GM19324 (cell line): ENCODE results near the gene NTN3.
A peak's percentile ranks its signal among the peaks of the same experiment; 100 is the strongest.
"Not testable (repeated sequence)": the region's sequence is repeated elsewhere in the genome, so short reads cannot be mapped to it uniquely, and the experiment has no call there.

Source experiments
- ATAC-seq: cut with Tn5 transposase; IDR thresholded peaks from one replicate; pipeline ENCODE4 v1.9.1; 2021; ENCODE audit warnings: mild to moderate bottlenecking, moderate library complexity; ENCODE audit not compliant: unreplicated experiment, low FRiP score

Gene NTN3

GRCh38 chr16:2471016-2471652, at the start of gene NTN3:
Gene NTN3, plus strand, starts transcription at chr16:2471297. Its CDS starts 405 bp downstream, at chr16:2471702.
- no peak for ATAC-seq

GRCh38 chr16:2422123-2422867, 48.8 kb upstream of the NTN3 start:
- ATAC-seq, result no peak

- no peak for ATAC-seq
Measured at GRCh38 chr16:2424061-2425007, 46.8 kb upstream of the NTN3 start.

- ATAC-seq, result no peak
Measured at GRCh38 chr16:2425008-2425518, 46.0 kb upstream of the NTN3 start.

GRCh38 chr16:2425825-2426430, 45.2 kb upstream of the NTN3 start:
- no peak for ATAC-seq

DNA sequence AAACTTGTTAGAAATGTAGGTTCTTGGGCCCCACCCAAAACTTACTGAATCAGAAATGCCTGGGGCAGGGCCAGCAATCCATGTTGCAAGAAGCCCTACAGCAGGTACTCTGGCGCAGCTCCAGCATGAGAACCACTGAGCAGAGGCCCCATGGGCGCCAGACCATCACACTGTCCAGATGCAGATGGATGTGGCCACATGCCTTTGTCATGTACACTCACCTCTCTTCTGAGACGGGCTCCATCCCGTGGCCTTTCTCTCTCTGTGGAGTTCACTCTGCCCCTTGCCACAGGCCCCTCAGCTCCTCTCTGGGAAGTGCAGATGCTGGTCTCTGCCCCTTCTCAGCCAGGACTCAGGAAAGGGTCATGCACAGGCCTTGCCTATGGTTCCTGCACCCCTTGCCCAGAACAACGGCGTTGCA, 44.1 kb upstream of the NTN3 start:
- ATAC-seq, result no peak

DNA sequence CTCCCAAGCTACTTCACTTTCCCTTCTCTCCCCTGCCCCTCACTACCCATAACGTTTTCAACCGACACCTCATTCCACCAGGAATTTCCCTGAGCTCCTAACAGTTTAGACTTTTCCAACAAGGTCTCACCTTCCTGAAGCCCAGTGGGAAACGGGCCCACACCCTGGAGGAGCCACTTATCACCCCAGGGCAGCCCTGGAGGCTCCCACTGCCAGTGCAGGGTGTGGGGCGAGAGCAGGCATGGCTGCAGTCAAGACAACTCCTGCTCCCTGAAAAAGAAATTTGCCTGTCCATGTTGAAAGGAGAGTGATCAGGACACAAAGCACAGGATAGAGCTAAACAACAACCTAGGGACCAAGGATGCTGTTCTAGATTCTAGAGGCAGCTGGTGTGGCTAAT, 43.6 kb upstream of the NTN3 start:
- ATAC-seq, result no peak

GRCh38 chr16:2428051-2428783, 42.9 kb upstream of the NTN3 start:
- ATAC-seq, result peak; percentile 5

- no peak for ATAC-seq
Measured at GRCh38 chr16:2428784-2429033, 42.4 kb upstream of the NTN3 start.

DNA sequence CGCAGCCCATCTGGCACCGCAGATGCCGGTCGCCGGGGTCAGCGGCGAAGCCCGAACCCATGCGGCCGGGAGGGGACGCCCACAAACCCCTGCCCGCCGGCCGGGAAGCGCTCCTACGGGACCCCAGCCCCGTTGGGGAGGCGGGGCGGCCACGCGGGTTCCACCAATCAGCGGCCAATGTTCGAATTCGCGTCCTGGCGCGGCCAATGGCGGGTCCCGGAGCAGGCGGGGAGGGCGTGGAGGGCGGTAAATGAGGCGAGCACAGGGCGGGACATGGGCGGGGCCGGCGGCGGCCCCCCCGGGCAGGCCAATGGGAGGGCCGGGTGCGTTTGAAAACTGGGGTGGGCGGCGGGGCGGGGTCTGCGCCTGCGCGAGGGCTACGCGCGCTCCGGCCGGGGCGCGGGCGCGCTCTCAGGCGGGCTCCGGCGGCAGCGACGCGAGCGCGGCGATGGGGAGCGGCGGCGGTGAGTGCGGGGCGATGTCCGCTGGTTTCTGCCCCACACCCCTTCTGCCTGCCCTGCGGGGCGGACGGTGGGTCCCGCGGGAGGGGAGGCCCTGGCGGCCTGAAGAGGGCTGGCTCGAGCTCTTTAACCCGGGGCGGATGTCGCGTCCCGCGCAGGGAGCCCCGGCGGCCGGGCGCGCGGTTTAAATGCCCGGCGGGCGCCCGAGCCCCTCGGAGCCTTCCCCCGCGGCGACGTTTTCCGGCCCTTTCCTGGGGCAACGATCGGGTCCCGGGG, 41.9 kb upstream of the NTN3 start, which contains the start of gene CCNF:
TSS of gene CCNF (plus strand) at position 414 of the 737 bp plus-strand sequence. CDS start at position 449, 35 bp downstream.
- peak; percentile 91 for ATAC-seq

DNA sequence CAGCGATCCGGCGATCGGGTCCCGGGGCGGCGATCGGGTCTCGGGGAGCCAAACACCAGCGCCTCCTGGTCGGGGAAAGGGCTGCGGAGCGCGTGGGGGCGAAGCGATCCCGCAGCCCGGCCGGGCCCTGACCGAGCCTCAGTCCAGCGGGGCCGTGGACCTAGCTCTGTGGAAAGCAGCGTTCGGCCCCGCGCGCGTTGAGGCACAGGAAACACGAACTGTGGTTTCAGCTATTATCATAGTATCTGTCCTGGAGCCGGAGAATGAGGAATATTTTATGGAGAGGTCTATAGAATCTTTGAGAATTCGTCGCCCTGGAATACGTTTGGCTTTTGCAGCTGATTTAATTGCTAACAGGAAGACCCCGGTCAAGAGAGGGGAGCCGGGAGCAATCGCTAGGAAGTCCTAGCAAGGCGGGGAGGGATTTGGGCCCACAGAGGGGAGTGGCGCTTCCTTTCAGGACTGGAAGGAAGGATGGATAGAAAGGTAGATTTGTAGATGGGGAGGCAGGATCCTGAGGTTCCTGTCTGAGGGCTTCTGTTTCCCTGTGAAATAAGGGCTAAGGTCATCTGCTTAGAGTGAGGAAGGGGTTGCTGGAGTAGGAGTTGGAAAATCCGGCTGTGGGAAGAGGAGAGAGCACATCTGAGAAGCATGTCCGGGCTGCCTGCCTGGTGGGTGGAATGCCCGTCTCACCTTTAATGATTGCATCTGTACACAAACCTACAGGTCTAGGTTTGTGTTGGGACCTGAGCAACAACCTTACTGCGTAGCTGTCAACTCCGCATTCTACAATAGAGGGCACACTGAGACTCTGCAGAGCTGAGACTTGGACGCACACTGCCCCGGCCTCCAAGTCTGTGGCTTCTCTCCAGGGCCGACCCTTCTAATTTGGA, 41.1 kb upstream of the NTN3 start:
- peak; percentile 21 for ATAC-seq

- no peak for ATAC-seq
Measured at GRCh38 chr16:2432286-2432685, 38.8 kb upstream of the NTN3 start.

GRCh38 chr16:2432801-2433505, 38.1 kb upstream of the NTN3 start:
- no peak for ATAC-seq

DNA sequence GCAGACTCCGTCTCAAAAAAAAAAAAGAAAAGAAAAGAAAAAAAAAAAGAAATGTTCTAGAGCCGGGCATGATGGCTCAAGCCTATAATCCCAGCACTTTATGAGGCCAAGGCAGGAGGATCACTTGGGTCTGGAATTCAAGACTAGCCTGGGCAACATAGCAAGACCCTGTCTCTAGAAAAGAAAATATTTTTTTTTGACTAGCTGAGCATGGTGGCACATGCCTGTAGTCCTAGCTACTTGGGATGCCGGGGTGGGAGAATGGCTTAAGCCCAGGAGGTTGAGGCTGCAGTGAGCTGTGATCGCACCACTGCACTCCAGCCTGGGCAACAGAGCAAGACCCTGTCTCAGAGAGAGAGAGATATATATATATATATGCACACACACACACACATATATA, 35.9 kb upstream of the NTN3 start:
- ATAC-seq, result not testable (repeated sequence)

DNA sequence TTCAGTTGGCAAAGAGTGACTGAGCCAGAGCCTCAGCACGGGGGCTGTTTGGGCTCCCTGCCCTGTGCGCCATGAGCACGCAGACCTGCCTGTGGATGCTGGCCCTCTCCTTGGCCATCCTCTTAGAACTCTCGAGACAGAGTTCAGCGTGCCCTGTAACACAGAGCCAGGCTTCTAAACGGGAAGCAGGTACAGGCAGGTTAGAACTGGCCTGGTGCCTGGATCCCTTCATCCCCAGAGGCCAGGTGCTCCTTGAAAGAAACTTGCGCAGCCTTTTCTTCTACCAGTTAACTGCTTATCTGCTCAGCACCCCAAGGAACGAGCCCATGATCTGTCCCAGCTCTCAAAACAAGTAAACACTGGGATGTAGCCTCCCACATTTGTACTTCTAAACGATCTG, 35.0 kb upstream of the NTN3 start:
- ATAC-seq, result no peak

DNA sequence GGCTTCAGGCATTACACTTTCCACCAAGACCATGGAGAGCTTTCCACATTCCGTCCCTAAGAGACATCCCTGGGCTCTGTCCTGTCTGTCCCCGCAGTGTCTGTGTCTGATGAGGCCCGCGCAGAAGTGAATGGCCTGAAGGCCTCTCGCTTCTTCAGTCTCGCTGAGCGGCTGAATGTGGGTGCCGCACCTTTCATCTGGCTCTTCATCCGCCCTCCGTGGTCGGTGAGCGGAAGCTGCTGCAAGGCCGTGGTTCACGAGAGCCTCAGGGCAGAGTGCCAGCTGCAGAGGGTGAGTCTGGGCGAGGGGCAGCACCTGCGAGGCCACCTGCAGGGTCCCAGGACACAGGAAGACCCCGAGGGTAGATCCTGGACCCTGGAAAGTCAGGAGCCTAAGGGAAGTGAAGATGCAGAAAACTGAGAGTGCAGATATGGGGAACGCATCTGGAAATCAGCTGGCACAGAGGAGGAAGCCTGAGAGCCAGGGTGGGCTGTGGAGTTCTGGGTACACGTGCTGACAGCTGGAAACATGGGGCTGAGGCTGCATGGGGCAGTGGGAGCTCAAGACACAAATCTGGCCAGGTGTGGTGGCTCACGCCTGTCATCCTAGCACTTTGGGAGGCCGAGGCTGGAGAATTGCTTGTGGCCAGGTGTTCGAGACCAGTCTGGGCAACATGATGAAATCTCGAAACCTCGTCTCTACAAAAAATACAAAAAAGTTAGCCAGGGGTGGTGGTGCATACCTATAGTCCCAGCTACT, 33.9 kb upstream of the NTN3 start:
- no peak for ATAC-seq

- ATAC-seq, result no peak
Measured at GRCh38 chr16:2438121-2438520, 33.0 kb upstream of the NTN3 start.
